ENCODE data around the gene INSRR.

The INSRR gene

DNA sequence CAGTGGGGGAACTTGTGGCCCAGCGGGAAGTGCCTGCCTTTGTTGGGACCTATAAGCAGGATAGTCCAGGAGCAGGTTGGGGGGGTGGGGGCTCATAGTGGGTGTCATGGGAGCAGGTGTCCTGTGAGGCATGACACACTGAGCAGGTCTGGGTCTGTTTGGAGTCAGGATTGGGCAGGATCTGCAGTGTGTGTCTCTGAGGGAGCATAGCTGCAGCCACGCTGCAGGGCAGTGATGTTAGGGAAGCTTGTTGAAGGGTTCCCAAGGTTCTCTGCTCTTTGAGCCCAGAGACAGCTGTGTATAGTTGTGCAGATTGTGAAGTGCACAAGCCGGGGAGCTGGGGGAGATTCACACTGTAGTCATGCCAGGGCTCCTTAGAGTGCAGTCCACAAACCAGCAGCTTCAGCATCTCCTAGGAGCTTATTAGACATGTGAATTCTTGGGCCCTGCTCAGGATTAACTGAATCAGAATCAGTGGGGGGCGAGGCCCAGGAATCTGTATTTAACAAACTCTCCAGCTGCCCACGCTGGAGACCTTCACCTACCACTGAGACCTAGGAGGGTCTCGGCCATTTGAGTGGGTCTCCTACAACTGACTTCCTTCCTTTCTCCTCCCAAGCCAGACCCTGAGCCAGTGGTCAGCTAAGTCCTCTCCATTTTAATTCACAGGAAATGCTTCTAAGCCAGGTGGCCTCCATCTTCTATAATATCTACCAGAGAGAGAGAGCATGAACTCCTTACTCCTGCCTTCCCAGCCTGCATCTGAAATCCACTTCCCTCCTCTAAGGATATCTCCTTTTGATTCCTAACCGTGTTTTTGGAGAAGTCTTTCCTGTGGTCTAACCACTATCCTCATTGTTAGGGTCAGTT is 11.1 kb downstream of the INSRR start:
- no peak for DNase-seq

DNA sequence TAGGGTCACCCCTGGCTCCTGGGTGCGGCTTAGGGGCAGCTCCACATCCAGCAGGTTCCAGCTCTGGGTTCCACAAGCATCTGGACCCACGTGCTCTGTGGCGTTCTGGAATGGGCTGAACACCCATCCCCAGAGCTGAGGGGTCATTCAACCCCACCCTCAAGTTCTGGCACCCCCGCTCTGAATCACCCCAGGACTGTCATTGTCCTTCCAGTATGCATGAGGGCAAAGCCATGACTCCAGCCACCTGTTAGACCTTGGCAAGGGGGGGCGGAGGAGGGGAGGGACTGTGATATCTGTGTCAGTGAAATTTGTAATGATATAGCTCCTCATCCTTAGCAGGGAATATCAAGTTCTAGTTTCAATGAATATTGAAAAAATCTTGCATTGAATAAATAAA is 12.3 kb downstream of the INSRR start:
- no peak for DNase-seq

DNA sequence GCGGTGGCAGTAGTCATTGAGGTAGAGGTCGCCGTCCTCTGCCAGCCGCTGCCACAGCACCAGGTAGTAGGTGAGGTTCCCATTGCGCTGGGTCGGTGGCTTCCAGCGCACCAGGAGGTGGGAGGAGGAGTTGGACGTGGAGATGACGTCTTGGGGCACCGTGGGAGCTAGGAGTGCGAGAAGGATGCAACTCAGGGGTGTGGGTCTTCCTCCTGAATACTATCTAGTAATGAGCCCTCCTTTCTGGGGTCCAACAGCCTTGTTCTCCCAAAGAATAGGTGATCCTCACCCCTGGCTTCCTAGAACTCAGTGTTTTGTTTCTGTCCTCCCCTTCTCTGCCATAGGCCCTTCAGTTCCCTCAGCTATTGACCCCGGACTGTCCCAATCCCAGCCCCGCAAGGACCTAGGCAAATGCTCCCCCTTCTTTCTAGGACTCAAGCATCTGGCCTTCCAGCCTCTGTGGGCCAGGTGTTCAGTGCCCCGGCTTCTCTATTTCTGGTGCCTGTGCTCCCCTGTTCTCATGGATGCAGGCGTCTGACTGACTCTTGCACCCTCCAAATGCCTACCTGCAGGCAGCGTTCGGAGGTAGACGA is 12.9 kb downstream of the INSRR start:
- DNase-seq, result no peak

DNA sequence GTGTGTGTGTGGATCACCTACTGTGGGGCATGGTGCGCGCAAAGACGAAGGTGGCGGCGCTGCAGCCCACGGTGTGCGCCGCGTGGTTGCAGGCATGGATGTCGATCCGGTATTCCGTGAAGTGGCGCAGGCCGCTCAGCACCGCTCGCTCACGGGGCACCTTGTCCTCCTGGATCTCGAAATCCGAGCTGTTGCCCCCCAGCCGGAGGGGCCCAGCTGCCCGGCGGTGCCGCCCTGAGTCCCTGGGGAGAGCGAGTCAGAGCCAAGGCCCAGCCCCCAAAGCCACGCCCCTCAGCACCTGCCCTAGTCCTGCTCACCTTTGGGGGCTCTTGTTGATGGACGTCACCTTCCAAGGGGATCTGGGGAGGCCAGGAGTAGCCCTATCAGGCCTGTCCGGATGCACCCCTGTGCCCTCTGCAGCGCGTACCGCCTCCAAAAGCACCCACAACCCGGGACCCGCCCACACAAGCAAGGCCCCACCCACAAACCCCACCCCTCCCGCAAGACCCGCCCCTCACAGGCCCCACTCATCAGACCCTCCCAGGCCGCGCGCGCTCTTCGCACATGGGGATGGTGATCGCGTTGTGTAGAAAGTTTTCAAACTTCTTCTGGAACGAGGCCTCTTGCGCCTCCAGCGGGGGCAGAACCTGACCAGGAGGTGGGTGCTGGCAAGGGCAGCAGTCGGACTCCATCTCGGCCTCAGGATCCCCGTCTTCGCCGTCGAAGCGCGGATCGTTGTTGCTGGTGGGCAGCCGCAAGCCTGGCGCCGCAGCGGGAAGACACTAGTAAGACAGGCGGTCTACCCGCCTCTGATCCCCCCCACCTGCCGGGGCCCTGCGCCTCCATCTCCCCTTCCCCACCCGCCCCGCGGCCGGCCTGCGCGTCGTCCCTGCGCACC is 13.6 kb downstream of the INSRR start:
- peak; percentile 69 for DNase-seq

DNA sequence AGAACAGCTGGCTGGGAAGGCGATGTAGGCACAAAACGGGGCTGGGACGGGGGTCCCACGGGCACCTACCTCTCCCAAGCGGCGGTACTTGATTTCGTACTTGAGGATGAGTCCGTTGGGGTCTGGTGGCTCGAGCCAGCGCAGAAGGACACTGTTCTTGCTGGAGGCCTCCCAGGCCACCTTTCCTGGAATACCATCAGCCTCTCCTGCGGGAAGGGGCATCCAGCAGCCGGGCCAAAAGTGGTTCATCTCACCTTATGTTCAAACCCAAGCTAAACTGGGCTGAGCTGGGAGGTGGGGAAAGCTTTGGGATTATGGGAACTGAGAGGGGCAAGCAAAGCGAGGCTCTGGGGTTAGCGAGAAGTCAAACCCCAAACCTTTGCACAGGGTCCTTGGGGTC is 14.3 kb downstream of the INSRR start:
- DNase-seq, result no peak

DNA sequence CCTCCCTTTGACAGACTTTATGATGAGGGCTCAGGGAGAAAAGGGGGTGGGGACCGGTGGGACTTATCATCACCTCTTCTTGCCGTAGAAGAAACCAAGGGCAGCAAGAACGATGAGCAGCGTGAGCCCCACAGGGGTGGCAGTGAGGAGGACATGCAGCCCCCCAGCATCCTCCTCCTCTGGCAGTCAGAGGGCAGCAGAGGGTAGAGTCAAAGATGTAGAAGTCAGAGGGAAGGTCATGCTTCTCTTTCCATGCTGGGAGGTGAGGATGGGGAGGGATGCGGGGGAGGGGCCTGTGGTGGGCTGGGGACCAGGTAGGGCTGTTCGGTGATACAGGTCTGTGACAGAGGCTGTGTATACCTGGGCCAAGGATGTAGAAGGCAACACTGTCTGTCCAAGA is 14.8 kb downstream of the INSRR start:
- no peak for DNase-seq

DNA sequence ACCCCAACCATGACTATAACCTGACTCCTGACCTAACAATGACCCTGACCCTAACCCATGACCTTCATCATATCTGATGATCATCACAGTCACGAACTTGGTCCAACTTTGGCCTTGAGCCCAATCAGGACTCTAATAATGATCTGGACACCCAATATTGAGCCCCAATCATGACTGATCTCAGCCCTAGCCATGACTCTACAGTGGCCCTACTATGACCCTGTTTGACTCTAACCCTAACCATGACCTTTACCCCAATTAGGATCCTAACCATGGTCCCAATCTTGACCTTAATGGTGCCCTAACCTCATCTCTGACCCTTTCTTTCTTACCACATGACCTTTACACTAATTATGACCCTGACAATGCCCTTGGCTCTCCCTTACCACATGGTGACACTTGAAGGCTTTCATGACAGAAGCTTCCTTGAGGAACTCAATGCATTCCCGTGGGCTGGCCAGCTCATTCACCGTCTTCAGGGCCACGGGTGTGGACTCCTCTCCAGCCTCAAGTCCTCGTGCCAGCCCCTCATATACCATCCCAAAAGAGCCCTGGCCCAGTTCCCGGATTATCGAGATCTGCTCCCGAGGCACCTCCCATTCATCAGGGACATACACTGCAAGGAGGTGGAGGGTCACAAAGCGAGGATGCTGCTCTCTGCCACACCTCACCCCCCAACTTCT is 16.2 kb downstream of the INSRR start:
- DNase-seq, result no peak

DNA sequence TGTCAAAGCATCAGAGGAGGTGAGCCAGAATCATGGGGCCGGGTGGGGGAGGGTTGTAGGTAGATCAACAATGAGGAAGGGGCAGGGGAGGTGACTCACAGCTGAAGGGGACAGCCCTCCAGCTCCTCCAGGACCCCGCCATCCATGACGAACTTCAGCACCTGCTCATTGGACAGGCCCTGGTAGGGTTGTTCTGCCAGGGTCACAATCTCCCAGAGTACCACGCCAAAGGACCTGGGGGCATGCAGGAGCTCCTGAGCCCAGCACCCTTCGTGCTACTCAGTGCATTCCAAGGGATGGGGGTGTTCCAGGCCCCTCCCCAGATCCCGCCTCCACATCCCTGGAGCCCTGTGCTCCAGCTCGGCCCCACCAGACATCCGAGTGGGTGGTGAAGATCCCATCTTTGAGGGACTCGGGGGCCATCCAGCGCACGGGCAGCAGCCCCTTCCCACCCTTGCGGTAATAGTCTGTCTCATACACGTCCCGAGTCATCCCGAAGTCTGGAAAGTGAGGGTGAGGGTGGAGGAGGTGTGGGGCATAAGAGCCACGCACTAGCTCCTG is 17.5 kb downstream of the INSRR start:
- no peak for DNase-seq

DNA sequence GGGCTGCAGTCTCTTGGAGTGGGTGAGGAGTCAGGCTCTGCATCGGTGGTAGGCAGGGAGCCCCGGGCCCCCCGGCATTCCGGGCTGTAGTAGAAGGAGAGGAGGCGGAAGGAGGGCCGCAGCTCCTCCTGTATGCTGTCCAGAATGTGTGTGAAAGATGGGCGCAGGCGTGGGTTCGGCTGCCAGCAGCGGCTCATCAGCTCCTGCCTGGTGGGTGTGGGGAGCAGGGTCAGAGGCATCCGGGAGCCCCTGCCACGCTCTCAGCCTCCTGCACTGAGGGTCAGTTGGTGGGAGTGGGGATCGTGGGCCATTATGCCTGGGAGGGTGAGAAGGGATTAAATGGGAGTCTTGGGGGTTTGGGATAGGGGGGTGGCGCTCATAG is 18.0 kb downstream of the INSRR start:
- DNase-seq, result no peak

DNA sequence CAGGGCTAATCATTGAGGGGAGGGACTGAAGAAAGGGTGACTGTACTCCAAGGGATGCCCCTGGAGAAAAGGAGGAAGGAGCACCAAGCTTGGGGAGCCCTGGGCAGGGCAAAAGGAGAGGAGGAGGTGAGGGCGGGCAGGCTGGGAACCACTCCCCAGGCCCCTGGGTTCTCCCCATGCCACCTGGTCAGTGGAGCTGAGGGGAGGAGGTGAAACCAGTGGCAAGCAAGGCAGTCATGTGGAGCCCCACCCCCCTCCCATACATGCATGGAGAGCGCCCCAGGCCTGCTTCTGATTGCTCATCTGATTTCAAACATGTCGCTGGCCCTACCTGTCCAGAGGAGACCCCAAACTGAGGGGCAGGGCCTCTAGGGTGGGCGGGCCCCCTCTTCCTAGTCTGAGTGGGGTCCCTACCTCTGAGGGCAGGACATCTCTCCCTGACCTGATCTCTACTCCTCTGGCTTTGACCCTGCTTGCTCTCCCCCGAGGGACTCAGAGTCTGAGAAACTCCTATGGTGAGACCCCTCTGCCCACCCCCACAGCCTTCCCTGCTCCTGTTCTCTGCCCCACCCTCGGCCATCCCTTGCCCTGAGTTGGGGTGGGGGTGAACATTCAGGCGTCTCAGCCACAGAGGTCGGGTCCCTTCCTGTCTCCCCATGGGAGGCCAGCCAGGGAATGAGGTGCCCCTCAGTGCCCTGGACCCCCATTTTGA is 18.6 kb downstream of the INSRR start:
- DNase-seq, result no peak

DNA sequence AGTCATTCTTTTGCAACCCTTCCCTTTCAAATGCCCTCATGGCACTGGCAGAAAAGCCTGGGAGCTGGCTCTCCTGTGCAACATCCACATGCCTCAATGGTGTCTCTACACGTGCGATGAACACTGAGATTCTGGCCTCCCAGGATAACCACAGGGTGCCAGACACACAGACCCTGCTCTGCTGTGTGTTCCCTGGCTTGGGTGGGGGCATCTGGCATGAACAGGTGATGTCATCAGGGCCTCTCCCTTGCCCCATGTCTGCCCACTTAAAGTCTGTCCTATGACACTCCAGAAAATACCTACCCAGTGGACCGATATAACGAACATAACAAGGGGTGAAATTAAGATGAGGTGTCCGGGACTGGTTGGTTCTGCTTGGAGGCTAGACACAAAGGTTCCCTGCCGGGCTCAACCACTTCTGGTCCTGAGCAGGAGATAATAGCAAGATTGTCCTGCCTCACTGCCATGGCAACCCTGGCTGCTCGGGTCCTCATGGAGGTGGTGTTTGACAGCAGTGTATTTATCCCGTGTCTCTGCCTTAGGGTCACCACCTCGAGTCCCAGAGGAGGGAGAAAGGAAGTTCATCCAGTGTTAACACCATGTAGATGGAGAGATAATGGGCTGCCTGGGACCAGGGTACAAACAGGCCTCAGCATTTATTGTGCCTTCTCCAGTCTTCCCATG is 19.3 kb downstream of the INSRR start:
- no peak for DNase-seq

DNA sequence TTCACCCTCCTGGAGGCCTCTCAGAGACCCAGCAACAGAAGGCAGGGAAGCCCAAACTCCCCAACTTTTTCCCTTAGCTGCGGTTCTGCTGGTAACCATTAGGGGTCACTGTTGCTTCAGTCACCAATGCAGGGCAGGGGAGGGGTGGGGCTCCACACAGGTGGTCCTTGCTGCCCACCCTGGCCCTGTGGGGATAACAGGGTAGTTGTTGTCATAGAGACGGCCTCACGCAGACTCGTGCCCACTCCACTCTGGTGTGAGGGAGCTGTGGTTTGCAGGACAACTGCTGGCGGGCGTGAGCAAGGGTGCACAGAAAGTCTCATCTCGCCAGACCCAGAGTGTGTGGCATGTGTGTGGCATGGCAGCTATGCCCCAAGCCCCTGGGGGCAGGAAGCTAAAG is 19.9 kb downstream of the INSRR start:
- DNase-seq, result peak; percentile 76

DNA sequence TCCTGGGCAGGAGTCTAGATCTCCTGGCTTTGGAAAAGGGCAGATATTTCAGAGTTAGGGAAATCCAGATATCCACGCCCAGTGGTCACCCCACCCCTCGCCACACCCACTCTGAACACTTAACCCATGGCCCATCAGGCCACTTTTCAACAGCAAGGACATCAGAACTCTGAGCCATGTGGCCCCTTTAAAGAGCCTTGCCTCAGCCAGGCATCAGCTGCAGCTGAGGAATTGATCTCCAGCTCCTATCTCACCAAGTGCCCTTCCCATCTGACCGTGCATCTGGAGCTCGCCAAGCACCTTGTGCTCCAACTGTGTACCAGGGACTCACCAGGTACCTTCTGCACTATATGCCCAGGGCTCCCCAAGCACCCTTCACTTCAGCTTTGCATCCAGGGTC is 22.0 kb downstream of the INSRR start:
- DNase-seq, result no peak

DNA sequence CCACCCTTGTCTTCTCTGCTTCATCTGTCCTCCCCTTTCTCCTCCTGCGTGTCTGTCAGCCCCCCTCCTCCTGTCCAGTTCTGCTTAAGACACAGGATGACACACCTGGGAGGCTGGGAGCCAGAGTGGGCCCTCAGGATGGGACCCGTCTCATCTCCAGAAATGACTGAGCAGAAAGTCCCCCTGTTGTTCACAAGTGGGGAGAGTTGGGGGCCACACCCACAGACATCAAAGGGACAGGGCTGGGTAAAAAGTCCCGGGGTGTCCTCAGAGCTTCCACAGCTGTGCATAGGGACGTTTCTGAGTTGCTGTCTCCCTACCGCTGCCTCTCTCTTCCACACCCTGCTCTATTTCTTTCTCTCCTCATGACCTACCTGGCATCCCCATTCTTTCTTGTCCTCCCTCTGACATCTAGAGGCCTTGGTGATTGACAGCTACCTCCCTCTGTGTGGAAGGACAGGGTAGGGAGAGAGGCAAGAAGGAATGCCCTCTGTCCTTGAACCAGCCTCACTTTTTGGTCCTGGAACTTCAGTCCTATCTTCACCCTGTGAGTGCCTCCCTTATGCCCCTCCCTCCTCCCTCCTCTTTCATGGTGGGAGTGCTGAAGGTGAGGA is 22.8 kb downstream of the INSRR start:
- no peak for DNase-seq

DNA sequence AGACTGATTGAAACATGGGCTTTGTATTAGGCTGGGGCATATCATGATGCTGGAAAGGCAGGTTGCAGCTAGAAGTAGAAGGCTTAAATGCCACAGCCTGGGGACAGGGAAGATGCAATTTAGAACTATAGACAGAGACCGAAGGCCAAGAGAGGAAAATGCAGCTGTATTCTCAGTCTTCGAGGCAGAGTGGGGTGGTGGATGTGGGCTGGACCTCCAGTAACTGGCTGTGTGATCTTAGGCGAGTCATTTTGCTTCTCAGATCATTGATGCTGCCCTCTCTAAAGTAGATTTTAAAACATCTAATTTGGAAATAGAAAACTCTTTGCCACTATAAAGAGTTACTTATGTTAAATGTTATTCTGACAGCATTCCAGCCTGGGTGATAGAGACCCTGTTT is 24.6 kb downstream of the INSRR start:
- no peak for DNase-seq

DNA sequence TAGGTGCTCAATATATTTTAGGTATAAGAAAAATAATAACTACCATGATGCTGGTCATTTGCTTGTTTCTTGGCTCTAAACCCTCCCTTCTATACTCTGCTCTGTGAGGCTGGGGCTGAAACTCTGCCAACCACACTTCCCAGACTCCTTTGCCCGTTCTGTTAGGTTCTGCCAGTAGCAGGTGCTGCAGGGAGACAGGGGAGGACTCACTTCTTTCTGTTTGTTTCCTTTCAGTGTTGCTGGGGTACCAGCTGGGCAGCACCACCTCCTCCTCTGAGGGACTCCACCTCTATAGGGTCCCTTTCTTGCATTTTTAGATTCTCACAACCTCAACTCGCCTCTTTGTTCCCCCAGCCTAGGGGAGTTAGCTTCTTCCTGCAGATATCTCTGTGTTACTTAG is 25.3 kb downstream of the INSRR start:
- no peak for DNase-seq

DNA sequence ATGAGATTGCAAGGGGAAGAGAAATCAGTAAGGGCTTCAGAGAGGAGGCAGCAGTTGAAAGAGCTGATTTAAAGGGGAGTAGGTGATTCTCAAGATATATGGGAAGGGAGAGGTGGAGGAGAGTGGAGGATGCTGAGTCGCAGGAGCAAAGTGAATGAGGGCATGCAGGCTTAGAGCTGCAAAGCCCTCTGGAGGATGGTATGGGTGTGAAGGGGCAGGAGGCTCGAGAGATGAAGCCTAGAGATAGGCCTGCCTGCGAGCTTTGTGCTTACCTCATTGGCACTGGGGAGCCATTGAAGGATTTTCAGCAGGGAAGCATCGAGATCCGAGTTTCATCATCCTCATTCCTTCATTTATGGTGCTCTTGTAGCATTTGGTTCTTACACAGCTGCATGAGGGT is 26.5 kb downstream of the INSRR start:
- DNase-seq, result no peak

DNA sequence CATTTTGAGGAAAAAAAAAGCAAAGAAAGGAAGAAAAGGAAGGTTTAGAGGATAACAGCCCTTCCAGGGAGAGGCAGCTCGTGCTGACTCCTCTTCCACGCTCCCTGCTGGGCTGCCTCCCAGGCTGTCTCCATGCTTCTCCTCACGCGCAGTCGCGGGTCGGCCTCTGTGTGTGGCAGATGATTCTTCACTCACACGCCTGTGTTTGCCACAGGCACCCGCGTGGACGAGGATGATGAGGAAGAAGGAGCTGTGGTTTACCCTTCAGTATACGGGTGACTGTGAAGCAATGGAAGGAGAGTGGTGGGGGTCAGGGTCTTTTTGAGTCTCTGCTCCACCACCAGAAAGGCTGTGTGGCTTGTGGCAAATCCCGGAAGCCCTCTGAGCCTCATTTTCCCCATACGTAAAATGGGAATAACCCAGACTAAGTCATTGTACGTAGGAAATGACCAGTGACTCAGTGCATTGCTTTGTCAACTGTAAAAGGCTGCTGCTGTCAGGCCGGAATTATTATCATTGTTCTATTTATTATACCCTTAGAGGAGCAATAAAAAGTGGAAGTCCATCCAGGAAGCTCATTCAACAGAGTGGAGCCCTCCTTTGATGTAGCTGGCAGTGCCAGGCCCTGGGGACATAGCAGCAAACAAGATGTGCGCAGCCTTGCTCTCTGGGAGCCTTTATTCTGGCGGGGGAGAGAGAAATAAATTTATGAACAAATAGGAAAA is 30.4 kb downstream of the INSRR start:
- no peak for DNase-seq

DNA sequence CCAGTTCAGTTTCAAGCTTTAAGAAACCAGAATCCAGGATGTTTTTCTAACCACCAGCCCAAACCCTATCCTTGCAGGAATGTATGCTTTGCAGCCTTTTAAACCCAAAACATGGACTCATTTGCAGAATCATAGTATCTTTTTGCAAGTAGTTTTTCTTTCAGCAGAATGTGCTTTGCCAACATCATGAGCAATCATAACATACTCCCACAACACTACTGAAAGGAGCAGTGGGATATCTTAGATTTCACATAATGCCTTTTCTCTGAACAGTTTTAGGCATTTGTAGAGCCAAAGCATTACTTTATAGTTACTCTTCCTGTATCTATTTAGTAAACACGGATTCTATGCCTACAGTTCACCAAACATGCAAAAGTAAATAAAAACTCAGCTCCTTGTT is 32.3 kb downstream of the INSRR start:
- no peak for DNase-seq

DNA sequence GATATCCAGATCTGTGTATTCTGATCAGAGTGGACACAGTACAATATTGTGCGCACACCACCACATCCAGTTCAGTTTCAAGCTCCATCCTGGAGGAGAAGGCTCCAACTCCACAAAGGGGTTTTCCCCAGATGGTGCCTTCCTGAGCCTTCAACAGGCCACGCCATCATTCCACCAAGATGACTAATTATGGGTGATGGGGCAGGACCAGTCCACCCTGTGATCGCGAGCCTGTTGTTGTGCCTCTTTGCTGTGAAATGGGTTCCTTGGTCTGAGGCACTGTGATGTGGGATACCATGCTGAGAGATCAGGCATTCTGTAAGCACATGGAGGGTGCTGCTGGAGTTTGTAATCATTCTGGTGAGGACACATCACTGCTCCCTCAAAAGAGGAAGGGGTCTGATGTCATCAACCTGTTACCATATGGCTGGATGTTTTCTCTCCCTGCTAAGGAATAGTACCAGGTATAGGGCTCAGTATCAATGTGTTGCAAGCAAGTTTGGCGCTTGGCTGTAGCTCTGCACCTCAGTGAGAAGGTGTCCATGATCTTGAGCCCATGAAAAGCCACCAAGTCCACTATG is 35.6 kb downstream of the INSRR start:
- no peak for DNase-seq

Data from NCI-H82 (cell line).